GM18526 (cell line): ENCODE results near the gene NOP53.

ENCODE experiments used
- POLR2A ChIP-seq: IDR thresholded peaks from 3 replicates; pipeline ENCODE4 v1.6.1; 2011; ENCODE audit not compliant: insufficient read length; ENCODE audit errors: extremely low read depth

The NOP53 gene

DNA sequence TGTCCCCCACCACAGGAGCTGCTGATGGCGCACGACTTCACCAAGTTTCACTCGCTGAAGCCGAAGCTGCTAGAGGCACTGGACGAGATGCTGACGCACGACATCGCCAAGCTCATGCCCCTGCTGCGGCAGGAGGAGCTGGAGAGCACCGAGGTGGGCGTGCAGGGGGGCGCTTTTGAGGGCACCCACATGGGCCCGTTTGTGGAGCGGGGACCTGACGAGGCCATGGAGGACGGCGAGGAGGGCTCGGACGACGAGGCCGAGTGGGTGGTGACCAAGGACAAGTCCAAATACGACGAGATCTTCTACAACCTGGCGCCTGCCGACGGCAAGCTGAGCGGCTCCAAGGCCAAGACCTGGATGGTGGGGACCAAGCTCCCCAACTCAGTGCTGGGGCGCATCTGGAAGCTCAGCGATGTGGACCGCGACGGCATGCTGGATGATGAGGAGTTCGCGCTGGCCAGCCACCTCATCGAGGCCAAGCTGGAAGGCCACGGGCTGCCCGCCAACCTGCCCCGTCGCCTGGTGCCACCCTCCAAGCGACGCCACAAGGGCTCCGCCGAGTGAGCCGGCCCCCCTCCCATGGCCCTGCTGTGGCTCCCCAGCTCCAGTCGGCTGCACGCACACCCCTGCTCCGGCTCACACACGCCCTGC is 4.4 kb upstream of the NOP53 start:
- no peak for TF ChIP-seq POLR2A

DNA sequence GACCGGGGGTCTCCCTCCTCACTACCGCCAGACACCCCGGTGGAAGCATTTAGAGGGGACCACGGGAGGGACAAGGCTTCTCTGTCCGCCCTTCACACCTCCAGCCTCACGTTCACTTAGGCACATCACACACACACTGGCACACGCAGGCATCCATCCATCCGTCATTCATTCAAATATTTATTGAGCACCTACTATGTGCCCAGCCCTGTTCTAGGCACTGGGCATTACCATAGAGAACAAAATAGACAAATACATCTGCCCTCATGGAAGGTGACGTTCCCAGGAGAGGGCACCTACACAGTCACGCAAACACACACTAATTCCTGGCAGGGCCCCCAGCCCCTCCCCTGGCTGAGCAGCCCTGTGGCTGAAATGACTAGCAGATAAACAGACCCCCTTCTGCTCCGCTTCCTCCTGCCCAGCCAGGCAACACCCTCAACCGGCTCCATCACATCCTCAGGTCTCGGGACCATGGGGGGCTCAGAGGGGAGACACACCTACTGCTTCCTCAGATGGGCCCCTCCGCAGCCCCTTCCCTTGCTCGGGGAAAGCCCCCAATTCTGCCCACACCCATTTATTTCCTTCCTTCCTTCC is 3.7 kb upstream of the NOP53 start:
- TF ChIP-seq POLR2A: no peak

DNA sequence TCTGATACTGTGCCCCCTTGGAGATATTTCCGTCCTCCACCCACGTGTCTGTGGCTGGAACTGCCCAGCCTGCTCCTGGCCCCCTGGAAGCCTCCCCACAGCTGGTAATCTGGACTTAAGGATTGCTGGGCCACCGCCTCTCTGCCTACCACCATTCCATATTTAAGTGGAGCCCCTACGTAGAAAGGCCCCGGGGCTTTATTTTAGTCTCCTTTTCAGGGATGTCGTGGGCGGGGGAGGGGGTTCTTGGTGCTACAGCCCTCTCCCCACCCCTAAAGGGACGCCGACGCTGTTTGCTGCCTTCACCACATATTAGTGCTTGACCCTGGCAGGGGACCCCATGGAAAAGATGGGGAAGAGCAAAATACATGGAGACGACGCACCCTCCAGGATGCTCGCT is 2.7 kb upstream of the NOP53 start:
- TF ChIP-seq POLR2A: no peak

GRCh38 chr19:47749326-47749725 is 4.0 kb downstream of the NOP53 start:
- TF ChIP-seq POLR2A: no peak

DNA sequence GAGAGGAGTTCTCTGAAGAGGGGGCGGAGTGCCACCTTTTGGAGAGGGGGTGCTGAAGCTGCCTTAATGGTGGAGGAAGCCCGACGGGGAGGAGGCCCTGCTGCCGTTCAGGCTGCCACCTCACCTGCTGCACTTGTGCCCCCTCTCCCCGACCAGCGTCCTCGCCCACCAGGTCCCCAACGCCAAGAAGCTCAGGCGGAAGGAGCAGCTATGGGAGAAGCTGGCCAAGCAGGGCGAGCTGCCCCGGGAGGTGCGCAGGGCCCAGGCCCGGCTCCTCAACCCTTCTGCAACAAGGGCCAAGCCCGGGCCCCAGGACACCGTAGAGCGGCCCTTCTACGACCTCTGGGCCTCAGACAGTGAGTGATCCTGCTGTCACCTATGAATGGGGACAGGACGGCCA is 5.4 kb downstream of the NOP53 start:
- TF ChIP-seq POLR2A: no peak

- TF ChIP-seq POLR2A: no peak
Measured at GRCh38 chr19:47752440-47753211, 7.3 kb downstream of the NOP53 start.

DNA sequence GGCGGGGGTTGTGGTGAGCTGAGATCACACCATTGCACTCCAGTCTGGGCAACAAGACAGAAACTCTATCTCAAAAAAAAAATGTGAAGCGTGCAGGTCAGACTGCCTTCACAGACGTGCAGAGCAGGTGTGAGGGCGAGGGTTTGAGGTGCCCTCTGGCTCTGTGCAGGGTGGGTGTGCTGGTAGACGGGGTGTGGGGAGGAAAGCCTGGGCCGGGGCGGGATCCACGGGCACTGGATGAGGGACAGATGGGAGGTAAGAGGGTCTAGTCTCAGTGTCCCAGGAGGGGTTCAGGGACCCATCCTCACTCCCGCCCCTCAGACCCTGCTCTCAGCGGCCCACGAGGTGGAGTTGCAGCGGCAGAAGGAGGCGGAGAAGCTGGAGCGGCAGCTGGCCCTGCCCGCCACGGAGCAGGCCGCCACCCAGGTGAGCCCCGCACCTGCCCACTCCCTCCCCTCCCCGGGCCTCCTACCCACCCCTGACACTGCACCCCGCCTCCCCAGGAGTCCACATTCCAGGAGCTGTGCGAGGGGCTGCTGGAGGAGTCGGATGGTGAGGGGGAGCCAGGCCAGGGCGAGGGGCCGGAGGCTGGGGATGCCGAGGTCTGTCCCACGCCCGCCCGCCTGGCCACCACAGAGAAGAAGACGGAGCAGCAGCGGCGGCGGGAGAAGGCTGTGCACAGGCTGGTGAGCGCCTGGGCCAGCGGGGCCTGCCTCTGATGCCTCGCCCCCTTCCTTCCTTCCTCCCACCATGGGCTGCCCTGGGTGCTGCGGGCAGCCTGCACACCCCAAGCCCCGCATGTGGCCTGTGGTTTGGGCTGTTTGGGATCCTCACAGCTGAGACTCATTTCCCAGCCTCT is 9.1 kb downstream of the NOP53 start:
- no peak for TF ChIP-seq POLR2A

DNA sequence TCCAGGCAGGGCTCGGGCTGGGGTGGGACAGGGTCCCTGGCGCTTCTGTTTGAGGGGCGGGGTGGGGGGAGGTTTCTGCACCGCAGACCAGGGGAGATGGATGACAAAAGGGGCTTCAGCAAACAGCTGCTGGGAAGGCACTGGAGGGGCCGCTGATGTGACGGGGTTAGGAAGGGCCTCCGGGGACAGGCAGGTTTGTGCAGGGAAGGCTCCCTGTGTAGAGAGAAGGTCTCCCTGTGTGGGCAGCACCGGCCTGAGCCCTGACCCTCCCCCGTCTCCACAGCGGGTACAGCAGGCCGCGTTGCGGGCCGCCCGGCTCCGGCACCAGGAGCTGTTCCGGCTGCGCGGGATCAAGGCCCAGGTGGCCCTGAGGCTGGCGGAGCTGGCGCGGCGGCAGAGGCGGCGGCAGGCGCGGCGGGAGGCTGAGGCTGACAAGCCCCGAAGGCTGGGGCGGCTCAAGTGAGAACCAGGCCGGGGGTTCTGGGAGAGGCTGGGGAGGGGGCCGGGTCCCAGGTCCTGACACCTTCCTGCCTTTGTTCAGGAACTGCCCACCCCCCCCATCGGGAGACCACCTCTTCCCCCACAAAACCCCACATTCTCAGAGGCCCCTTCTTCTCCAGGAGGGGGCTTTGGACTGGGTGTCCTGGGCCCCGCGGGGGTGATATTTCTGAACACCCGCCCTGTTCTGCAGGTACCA is 9.9 kb downstream of the NOP53 start:
- no peak for TF ChIP-seq POLR2A

GRCh38 chr19:47755762-47756626 is 10.6 kb downstream of the NOP53 start:
- TF ChIP-seq POLR2A: no peak

DNA sequence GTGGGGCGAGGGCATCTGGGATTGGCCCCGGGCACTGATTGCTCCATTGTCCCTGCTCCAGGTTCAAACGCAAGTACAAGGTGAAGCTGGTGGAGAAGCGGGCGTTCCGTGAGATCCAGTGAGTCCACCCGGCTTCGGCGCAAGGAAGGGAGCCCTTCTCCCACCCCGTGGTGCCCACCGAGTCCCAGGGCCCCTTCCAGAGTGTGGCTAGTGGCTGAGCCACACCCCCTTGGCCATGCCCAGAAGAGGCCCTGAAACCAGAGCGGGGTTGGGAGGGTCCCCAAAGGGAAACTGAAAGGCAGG is 11.2 kb downstream of the NOP53 start:
- no peak for TF ChIP-seq POLR2A

DNA sequence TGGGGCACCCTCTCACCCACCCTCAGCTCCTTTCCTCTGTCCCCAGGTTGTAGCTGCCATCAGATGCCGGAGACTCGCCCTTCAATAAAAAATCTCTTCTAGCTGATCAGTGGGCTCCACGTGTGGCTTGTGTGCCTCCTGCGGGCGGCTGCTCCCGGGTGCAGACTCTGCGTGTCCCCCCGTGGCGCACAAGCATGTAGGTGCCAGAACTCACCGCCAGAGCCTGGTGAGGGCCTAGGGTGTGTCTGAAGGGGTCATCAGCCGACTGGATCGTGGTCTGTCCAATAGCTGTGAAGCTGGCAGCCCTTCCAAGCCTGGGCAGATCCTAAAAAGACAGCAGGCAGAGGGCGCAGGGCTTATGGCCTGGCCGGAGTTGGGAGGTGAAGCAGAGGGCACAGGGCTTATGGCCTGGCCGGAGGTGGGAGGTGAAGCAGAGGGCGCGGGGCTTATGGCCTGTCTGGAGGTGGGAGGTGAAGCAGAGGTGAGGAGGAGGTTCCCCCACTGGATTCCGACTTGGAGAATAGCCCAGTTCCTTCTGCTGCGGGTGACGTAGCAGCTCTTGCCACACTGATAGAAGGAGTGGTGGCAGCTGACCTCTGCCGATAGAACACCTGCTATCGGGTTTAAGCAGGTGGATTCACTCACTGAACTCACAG is 11.7 kb downstream of the NOP53 start:
- TF ChIP-seq POLR2A: no peak

DNA sequence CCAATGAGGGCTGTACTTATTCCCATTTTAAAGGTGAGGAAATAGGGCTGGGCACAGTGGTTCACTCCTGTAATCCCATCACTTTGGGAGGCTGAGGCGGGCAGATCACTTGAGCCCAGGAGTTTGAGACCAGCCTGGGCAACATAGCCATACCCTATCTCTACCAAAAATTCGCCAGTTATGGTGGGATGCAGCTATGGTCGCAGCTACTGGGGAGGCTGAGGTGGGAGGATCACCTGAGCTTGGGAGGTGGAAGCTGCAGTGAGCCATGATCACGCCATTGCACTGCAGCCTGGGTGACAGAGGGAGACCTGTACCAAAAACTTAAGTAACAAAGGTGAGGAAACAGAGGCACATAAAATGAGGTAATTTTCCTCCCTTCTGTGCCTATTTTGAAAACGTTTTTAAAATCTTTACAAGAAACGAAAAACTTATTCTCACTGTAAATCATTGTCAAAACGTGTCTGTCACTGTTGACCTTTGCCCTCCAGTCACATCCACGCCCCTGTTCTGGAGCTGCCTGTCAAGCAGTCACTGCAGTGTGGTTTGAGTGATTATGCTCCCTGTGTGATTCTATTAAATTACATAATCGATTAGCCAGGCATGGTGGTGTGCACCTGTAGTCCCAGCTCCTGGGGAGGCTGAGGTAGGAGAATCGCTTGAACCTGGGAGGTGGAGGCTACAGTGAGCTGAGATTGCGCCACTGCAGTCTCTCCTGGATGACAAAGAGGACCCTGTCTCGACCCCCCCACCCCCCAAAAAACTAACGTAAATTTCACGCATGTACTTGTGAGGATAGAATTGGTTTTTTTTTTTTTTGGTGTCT is 12.5 kb downstream of the NOP53 start:
- TF ChIP-seq POLR2A: no peak

DNA sequence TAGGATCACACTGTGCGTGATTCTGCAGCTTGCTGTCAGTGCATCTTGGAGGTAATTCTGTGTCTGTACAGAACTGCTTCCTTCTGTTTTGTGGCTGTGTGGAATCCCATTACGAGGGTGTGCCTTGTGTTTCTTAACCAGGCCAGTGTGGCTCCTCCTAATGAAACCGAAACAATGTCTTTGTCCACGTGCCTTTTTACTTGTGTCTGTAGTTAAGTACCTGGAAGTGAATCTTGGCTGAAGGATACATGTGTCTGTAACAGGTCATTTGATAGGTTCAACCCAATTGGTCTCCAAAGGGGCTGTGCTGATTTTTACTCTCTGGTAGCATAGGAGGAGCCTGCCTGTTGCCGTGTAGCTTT is 13.1 kb downstream of the NOP53 start:
- no peak for TF ChIP-seq POLR2A

DNA sequence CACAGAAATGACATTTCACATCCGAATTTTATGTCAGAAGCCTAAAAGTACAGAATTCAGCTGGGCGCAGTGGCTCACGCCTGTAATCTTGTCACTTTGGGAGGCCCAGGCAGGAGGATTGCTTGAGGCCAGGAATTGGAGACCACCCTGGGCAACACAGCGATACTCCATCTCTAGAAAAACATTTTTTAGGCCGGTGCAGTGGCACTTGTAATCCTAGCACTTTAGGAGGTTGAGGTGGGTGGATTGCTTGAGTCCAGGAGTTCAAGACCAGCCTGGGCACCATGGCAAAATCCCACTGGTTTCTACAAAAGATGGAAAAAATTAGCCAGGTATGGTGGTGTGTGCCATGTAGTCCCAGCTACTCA is 15.3 kb downstream of the NOP53 start:
- TF ChIP-seq POLR2A: no peak
